ENCODE measurements around the gene NAXD. TPM values are rescaled to one million over a fixed set of nuclear protein-coding genes. Genes with fewer than 3 reads are reported as not detected.
A peak's percentile ranks its signal among the peaks of the same experiment; 100 is the strongest.

The NAXD gene
- total and polyA plus RNA-seq, 8 donors, result 17.4 to 56.4 (median 20.8) TPM

GRCh38 chr13:110610955-110611595, 4.3 kb upstream of the NAXD start:
- H3K36me3 ChIP-seq, result no peaks in the 10 kb centered on the region
- H3K4me1 ChIP-seq, result peaks cover 0 to 4% (median 0%) of the 10 kb centered on the region in 3 donors
- FAIRE-seq, result no peak
- ATAC-seq, result no peak
- H3K27me3 ChIP-seq, result no peaks in the 10 kb centered on the region
- 73 to 85% methylated on average over 12 of the region's 12 CpGs for WGBS, 2 donors
- DNase-seq, result no peak
- H3K4me3 ChIP-seq, result no peak overlapping the region
- H3K9me3 ChIP-seq, result no peaks in the 10 kb centered on the region
- intact Hi-C loops (cut with DNase I), result no loop called here
- H3K27ac ChIP-seq, result no peak overlapping the region
- no peak for TF ChIP-seq CTCF (IDR thresholded peaks at IDR 0.05)

GRCh38 chr13:110615005-110615321, 382 bp upstream of the NAXD start:
- peak in 1 of 6 donors; percentile 37 for DNase-seq
- no peaks in the 10 kb centered on the region for H3K9me3 ChIP-seq
- no peaks in the 10 kb centered on the region for H3K27me3 ChIP-seq
- no peak for ATAC-seq
- peaks cover 21 to 32% (median 22%) of the 10 kb centered on the region in 3 donors for H3K4me1 ChIP-seq
- FAIRE-seq, result no peak
- TF ChIP-seq CTCF (IDR thresholded peaks at IDR 0.05), result no peak
- H3K36me3 ChIP-seq, result no peaks in the 10 kb centered on the region
- WGBS, 2 donors, result 83 to 84% methylated on average over 11 of the region's 11 CpGs
- peak overlapping the region; percentile 78 to 94 (median 90) for H3K27ac ChIP-seq
- peak overlapping the region; percentile 74 to 98 (median 94) for H3K4me3 ChIP-seq
- intact Hi-C loops (cut with DNase I), result no loop called here

GRCh38 chr13:110616103-110617101, 1.1 kb downstream of the NAXD start:
- Histone ChIP-seq H3K4me3 (peak overlapping the region; percentile 74 to 98 (median 94)), H3K4me1 (peaks cover 21 to 40% (median 22%) of the 10 kb centered on the region in 3 donors), H3K27ac (peak overlapping the region; percentile 78 to 94 (median 90)), H3K27me3 (no peaks in the 10 kb centered on the region), H3K36me3 (no peaks in the 10 kb centered on the region), H3K9me3 (no peaks in the 10 kb centered on the region)
- FAIRE-seq (no peak), ATAC-seq (peak; percentile 41 to 60 (median 48)), DNase-seq (peak; percentile 39 to 81 (median 70))
- no peak for TF ChIP-seq CTCF (IDR thresholded peaks at IDR 0.05)
- intact Hi-C loops (cut with DNase I), result no loop called here
- 3% methylated on average over 37 of the region's 37 CpGs for WGBS, 2 donors

GRCh38 chr13:110617321-110618072, 2.2 kb downstream of the NAXD start:
- no peaks in the 10 kb centered on the region for H3K27me3 ChIP-seq
- no peaks in the 10 kb centered on the region for H3K36me3 ChIP-seq
- H3K4me3 ChIP-seq, result peak overlapping the region in 2 of 4 donors; percentile 74 to 98
- FAIRE-seq (peak; percentile 92), DNase-seq (peak in 4 of 6 donors; percentile 68 to 76 (median 72)), ATAC-seq (peak; percentile 51 to 73 (median 62))
- peak overlapping the region; percentile 78 to 94 (median 90) for H3K27ac ChIP-seq
- H3K4me1 ChIP-seq, result peaks cover 21 to 40% (median 22%) of the 10 kb centered on the region in 3 donors
- intact Hi-C loops (cut with DNase I), result no loop called here
- TF ChIP-seq CTCF (IDR thresholded peaks at IDR 0.05), result no peak
- 19% methylated on average over 8 of the region's 8 CpGs for WGBS, 2 donors
- no peaks in the 10 kb centered on the region for H3K9me3 ChIP-seq
